ENCODE data around the gene ARHGEF40.
"Not testable (repeated sequence)": the region's sequence is repeated elsewhere in the genome, so short reads cannot be mapped to it uniquely, and the experiment has no call there.

ARHGEF40 gene

GRCh38 chr14:21040370-21040925, 29.7 kb upstream of the ARHGEF40 start:
- no peak for TF ChIP-seq CTCF (IDR thresholded peaks at IDR 0.05; ENCODE audit: low read depth, low read length)
- H3K4me3 ChIP-seq (ENCODE audit: low read depth, low read length) = no peak overlapping the region

GRCh38 chr14:21040941-21041340, 29.2 kb upstream of the ARHGEF40 start:
- not testable (repeated sequence) for H3K4me3 ChIP-seq (ENCODE audit: low read depth, low read length)

- TF ChIP-seq CTCF (IDR thresholded peaks at IDR 0.05; ENCODE audit: low read depth, low read length) = no peak
- H3K4me3 ChIP-seq (ENCODE audit: low read depth, low read length) = no peak within 1 kb of the TSS
Measured at GRCh38 chr14:21041676-21042433, 28.2 kb upstream of the ARHGEF40 start, which contains the start of gene RNASE7. Gene RNASE7, plus strand, starts transcription at chr14:21042362. Its CDS starts 631 bp downstream, at chr14:21042993.

GRCh38 chr14:21042918-21043317, 27.2 kb upstream of the ARHGEF40 start:
- no peak for TF ChIP-seq CTCF (IDR thresholded peaks at IDR 0.05; ENCODE audit: low read depth, low read length)
- no peak overlapping the region for H3K4me3 ChIP-seq (ENCODE audit: low read depth, low read length)

GRCh38 chr14:21043387-21043973, 26.6 kb upstream of the ARHGEF40 start:
- TF ChIP-seq CTCF (IDR thresholded peaks at IDR 0.05; ENCODE audit: low read depth, low read length) = no peak
- H3K4me3 ChIP-seq (ENCODE audit: low read depth, low read length) = no peak overlapping the region

- TF ChIP-seq CTCF (IDR thresholded peaks at IDR 0.05; ENCODE audit: low read depth, low read length) = no peak
- H3K4me3 ChIP-seq (ENCODE audit: low read depth, low read length) = no peak overlapping the region
Measured at GRCh38 chr14:21043974-21044618, 26.0 kb upstream of the ARHGEF40 start.

GRCh38 chr14:21047378-21047781, 22.7 kb upstream of the ARHGEF40 start:
- H3K4me3 ChIP-seq (ENCODE audit: low read depth, low read length) = no peak overlapping the region
- no peak for TF ChIP-seq CTCF (IDR thresholded peaks at IDR 0.05; ENCODE audit: low read depth, low read length)
